Myocyte (in vitro differentiated cells): ENCODE results near the gene DLGAP1. TPM values are rescaled to one million over a fixed set of nuclear protein-coding genes. Genes with fewer than 3 reads are reported as not detected.

Experiments
- DNase-seq: peaks from one replicate; pipeline ENCODE4 v3.0.0-alpha.2; 2012; ENCODE audit warnings: low read depth
- total RNA-seq: library from RNA; depleted of rRNA; stranded (reverse); fragments of >200 nt; gene quantifications from 2 replicates; pipeline ENCODE4 v1.2.3, GENCODE V29; 2014

The DLGAP1 gene
- total RNA-seq, 1 donor from 2014 or later: 0.75 TPM

GRCh38 chr18:3903337-3903736, 551.8 kb downstream of the DLGAP1 start:
- DNase-seq: peak; percentile 24

GRCh38 chr18:3902676-3903075, 552.4 kb downstream of the DLGAP1 start:
- no peak for DNase-seq

- DNase-seq: no peak
Observed at GRCh38 chr18:3901811-3902210, 553.3 kb downstream of the DLGAP1 start.

- no peak for DNase-seq
Observed at GRCh38 chr18:3901042-3901441, 554.1 kb downstream of the DLGAP1 start.

- no peak for DNase-seq
Observed at GRCh38 chr18:3900327-3900726, 554.8 kb downstream of the DLGAP1 start.

- DNase-seq: no peak
Observed at GRCh38 chr18:3898861-3899613, 556.1 kb downstream of the DLGAP1 start.

GRCh38 chr18:3892152-3892551, 563.0 kb downstream of the DLGAP1 start:
- no peak for DNase-seq

- DNase-seq: peak; percentile 50
Observed at GRCh38 chr18:3891245-3891644, 563.9 kb downstream of the DLGAP1 start.

- peak; percentile 87 for DNase-seq
Observed at GRCh38 chr18:3889803-3890202, 565.3 kb downstream of the DLGAP1 start.

GRCh38 chr18:3889121-3889520, 566.0 kb downstream of the DLGAP1 start:
- DNase-seq: peak; percentile 63

- no peak for DNase-seq
Observed at GRCh38 chr18:3886575-3887322, 568.4 kb downstream of the DLGAP1 start.

- DNase-seq: no peak
Observed at GRCh38 chr18:3885209-3885792, 569.8 kb downstream of the DLGAP1 start.

- DNase-seq: no peak
Observed at GRCh38 chr18:3879836-3880120, 575.3 kb downstream of the DLGAP1 start.

- no peak for DNase-seq
Observed at GRCh38 chr18:3879114-3879835, 575.8 kb downstream of the DLGAP1 start.

- DNase-seq: no peak
Observed at GRCh38 chr18:3878401-3878800, 576.7 kb downstream of the DLGAP1 start.

GRCh38 chr18:3877678-3878077, 577.4 kb downstream of the DLGAP1 start:
- no peak for DNase-seq

- DNase-seq: no peak
Observed at GRCh38 chr18:3875961-3876360, 579.1 kb downstream of the DLGAP1 start.

- no peak for DNase-seq
Observed at GRCh38 chr18:3875376-3875775, 579.7 kb downstream of the DLGAP1 start.

GRCh38 chr18:3874581-3874980, 580.5 kb downstream of the DLGAP1 start:
- no peak for DNase-seq

- no peak for DNase-seq
Observed at GRCh38 chr18:3874125-3874524, 581.0 kb downstream of the DLGAP1 start.

GRCh38 chr18:3873698-3874097, 581.4 kb downstream of the DLGAP1 start:
- no peak for DNase-seq

GRCh38 chr18:3873211-3873610, 581.9 kb downstream of the DLGAP1 start:
- no peak for DNase-seq
